ENCODE results near the gene CUL7. TPM values are rescaled to one million over a fixed set of nuclear protein-coding genes. Genes with fewer than 3 reads are reported as not detected.

Gene CUL7
- total RNA-seq, 1 donor from 2014 or later, result 65.0 TPM

- Mint-ChIP-seq H3K4me3 (peak within 1 kb of the TSS; percentile 98), H3K27ac (peak within 1 kb of the TSS; percentile 84), H3K4me1 (ENCODE audit: unreplicated experiment) (peaks cover 10% of the 10 kb centered on the region), H3K9me3 (no peaks in the 10 kb centered on the region), H3K36me3 (peaks cover 28% of the 10 kb centered on the region), H3K27me3 (no peaks in the 10 kb centered on the region)
- TF ChIP-seq, protein P1, sequence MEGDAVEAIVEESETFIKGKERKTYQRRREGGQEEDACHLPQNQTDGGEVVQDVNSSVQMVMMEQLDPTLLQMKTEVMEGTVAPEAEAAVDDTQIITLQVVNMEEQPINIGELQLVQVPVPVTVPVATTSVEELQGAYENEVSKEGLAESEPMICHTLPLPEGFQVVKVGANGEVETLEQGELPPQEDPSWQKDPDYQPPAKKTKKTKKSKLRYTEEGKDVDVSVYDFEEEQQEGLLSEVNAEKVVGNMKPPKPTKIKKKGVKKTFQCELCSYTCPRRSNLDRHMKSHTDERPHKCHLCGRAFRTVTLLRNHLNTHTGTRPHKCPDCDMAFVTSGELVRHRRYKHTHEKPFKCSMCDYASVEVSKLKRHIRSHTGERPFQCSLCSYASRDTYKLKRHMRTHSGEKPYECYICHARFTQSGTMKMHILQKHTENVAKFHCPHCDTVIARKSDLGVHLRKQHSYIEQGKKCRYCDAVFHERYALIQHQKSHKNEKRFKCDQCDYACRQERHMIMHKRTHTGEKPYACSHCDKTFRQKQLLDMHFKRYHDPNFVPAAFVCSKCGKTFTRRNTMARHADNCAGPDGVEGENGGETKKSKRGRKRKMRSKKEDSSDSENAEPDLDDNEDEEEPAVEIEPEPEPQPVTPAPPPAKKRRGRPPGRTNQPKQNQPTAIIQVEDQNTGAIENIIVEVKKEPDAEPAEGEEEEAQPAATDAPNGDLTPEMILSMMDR (conservative IDR thresholded peaks at IDR 0.05), result no peak
- DNase-seq (ENCODE audit: extremely low spot score, unreplicated experiment), result peak; percentile 81
These were observed 32.2 kb downstream of the CUL7 start, which contains the start of gene RRP36 for GRCh38 chr6:43021270-43022047. RRP36 (plus strand) TSS chr6:43021623; CDS start chr6:43021655, 32 bp downstream.

- TF ChIP-seq, protein P1 (conservative IDR thresholded peaks at IDR 0.05), result no peak
- no peak for DNase-seq (ENCODE audit: extremely low spot score, unreplicated experiment)
- H3K36me3 Mint-ChIP-seq, result peaks cover 25% of the 10 kb centered on the region
- peak overlapping the region; percentile 85 for H3K4me3 Mint-ChIP-seq
- H3K27ac Mint-ChIP-seq, result peak overlapping the region; percentile 80
- peaks cover 15% of the 10 kb centered on the region for H3K4me1 Mint-ChIP-seq (ENCODE audit: unreplicated experiment)
- no peaks in the 10 kb centered on the region for H3K9me3 Mint-ChIP-seq
- H3K27me3 Mint-ChIP-seq, result no peaks in the 10 kb centered on the region
These were observed 32.8 kb downstream of the CUL7 start for GRCh38 chr6:43020847-43021246.

DNA sequence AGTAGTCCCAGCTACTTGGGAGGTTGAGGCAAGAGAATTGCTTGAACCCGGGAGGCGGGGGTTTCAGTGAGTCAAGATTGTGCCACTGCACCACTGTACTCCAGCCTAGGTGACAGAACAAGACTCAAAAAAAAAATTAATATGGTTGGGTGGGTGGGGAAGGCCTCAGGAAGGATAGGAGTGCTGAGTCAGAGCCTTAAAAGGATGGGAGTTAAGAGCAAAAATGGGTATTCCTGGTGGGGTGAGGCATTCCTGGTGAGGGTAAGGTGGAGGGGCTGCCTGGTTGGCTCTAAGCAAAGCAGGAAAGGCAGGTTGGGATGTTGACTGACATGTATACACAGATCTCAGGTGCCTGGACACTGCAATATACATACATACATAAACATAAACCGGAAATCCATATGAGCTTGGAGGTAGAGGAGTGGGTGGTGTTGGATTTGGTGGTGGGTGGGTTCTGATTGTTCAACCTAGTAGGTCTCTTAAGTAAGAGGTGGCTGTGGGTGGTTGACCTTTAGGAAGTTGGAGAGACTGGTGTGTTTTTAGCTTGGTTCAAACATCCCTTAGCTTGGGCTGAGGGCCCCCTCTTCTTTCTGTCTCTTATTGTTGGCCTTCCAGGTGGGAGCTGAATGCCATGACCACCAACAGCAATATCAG lies 33.5 kb downstream of the CUL7 start:
- H3K4me1 Mint-ChIP-seq (ENCODE audit: unreplicated experiment), result peaks cover 15% of the 10 kb centered on the region
- TF ChIP-seq, protein P1 (conservative IDR thresholded peaks at IDR 0.05), result no peak
- peak overlapping the region; percentile 80 for H3K27ac Mint-ChIP-seq
- DNase-seq (ENCODE audit: extremely low spot score, unreplicated experiment), result no peak
- H3K27me3 Mint-ChIP-seq, result no peaks in the 10 kb centered on the region
- H3K9me3 Mint-ChIP-seq, result no peaks in the 10 kb centered on the region
- peaks cover 23% of the 10 kb centered on the region for H3K36me3 Mint-ChIP-seq
- peak overlapping the region; percentile 81 for H3K4me3 Mint-ChIP-seq

GRCh38 chr6:43019152-43019551 lies 34.5 kb downstream of the CUL7 start:
- H3K4me1 Mint-ChIP-seq (ENCODE audit: unreplicated experiment), result peaks cover 20% of the 10 kb centered on the region
- TF ChIP-seq, protein P1 (conservative IDR thresholded peaks at IDR 0.05), result no peak
- H3K4me3 Mint-ChIP-seq, result peak overlapping the region; percentile 63
- H3K27me3 Mint-ChIP-seq, result no peaks in the 10 kb centered on the region
- H3K27ac Mint-ChIP-seq, result no peak overlapping the region
- H3K9me3 Mint-ChIP-seq, result no peaks in the 10 kb centered on the region
- H3K36me3 Mint-ChIP-seq, result peaks cover 15% of the 10 kb centered on the region
- DNase-seq (ENCODE audit: extremely low spot score, unreplicated experiment), result no peak

GRCh38 chr6:43016943-43017334 lies 36.7 kb downstream of the CUL7 start:
- Mint-ChIP-seq H3K27ac (no peak overlapping the region), H3K4me1 (ENCODE audit: unreplicated experiment) (peaks cover 30% of the 10 kb centered on the region), H3K9me3 (no peaks in the 10 kb centered on the region), H3K36me3 (peaks cover 16% of the 10 kb centered on the region), H3K4me3 (no peak overlapping the region), H3K27me3 (no peaks in the 10 kb centered on the region)
- DNase-seq (ENCODE audit: extremely low spot score, unreplicated experiment), result no peak
- TF ChIP-seq, protein P1 (conservative IDR thresholded peaks at IDR 0.05), result no peak
